Measurements from ENCODE around the gene CGB1. TPM values are rescaled to one million over a fixed set of nuclear protein-coding genes. Genes with fewer than 3 reads are reported as not detected.
A peak's percentile ranks its signal among the peaks of the same experiment; 100 is the strongest.

Gene CGB1
- total and polyA plus RNA-seq, 9 of the 15 experiments (the other 6 are each of a cell fraction or from before 2014, with no cell fraction given), result not detected

- ChIA-PET POLR2A (interaction anchor here (0.5 to 2.1 kb wide), 4 partner anchors 10 to 544 kb away, joined by 3 to 6 read pairs (median 4); no protein-coding TSS in a partner anchor), CTCF (ENCODE audit: low intra/inter-chr PET ratio) (no interaction called here)
- H3K36me3 ChIP-seq (ENCODE audit: control insufficient read depth, insufficient read depth, low read length), result peaks cover 84% of the 10 kb centered on the region
- no peak overlapping the region for H3K4me2 ChIP-seq (ENCODE audit: insufficient read depth, low read length)
- H2AFZ ChIP-seq (ENCODE audit: low read depth, low read length), result no peak overlapping the region
- H3K4me3 ChIP-seq, result no peak overlapping the region
- H3K9me3 ChIP-seq (replicated peaks; ENCODE audit: control insufficient read depth, insufficient read depth, low read depth, low read length), result no peaks in the 10 kb centered on the region
- no peak overlapping the region for H3K27ac ChIP-seq (ENCODE audit: extremely low read depth, low read depth, low read length)
- no peak for FAIRE-seq
- no peak for ATAC-seq
- WGBS (ENCODE audit: insufficient coverage, low coverage, missing lambda C conversion rate), result 95% methylated on average over 14 of the region's 18 CpGs
- H4K20me1 ChIP-seq (replicated peaks; ENCODE audit: control insufficient read depth, insufficient read depth, low read length), result no peaks in the 10 kb centered on the region
- no peaks in the 10 kb centered on the region for H3K79me2 ChIP-seq (ENCODE audit: control insufficient read depth, insufficient read depth, low read length)
- H3K4me1 ChIP-seq (replicated peaks in 1 of 2; ENCODE audit: control insufficient read depth in 2 of 2, insufficient read depth in 2 of 2, low read length in 2 of 2), result peaks cover 0 to 12% of the 10 kb centered on the region in 2 experiments; a peak in 2 of 5 replicates
- BruUV-seq (replicated peaks), result no TSS peak
- H3K27me3 ChIP-seq (ENCODE audit: control insufficient read depth in 2 of 2, insufficient read depth in 2 of 2, low read length in 2 of 2), result no peaks in the 10 kb centered on the region
- intact Hi-C loops (cut with micrococcal nuclease) (no loop called here), in situ Hi-C loops (cut with MboI) (no loop called here)
- no peak for TF ChIP-seq MNT (conservative IDR thresholded peaks at IDR 0.05)
- TF ChIP-seq POLR2A (conservative IDR thresholded peaks at IDR 0.05), result 0 out of 2 replicates have a peak, but pooled peaks have one; percentile 30
- TF ChIP-seq ZNF232 (CRISPR knock-in tag; IDR thresholded peaks at IDR 0.05), result no peak
- TF ChIP-seq ZC3H8 (IDR thresholded peaks at IDR 0.05), result no peak
- TF ChIP-seq TRIM24 (IDR thresholded peaks at IDR 0.05), result no peak
- peak; percentile 42 for TF ChIP-seq RBFOX2 (IDR thresholded peaks at IDR 0.05; ENCODE audit: low read depth, low read length)
- no peak overlapping the region; a peak in 1 of 4 replicates for H3K9ac ChIP-seq (ENCODE audit: insufficient read depth in 1 of 2, low read depth in 2 of 2, low read length in 2 of 2)
- H3K9me1 ChIP-seq (ENCODE audit: control insufficient read depth, insufficient read depth, low read length), result peaks cover 4% of the 10 kb centered on the region
- DNase-seq (ENCODE audit: extremely low read depth in 1 of 4, low spot score in 3 of 4), result no peak
Observed at GRCh38 chr19:49009828-49010227, 26.9 kb downstream of the CGB1 start.

Data from K562 (cell line).